Stimulated activated CD4-positive, alpha-beta T cell treated with anti-CD3 and anti-CD28 coated beads, Interleukin-4, amount 100 ng/mL, for 48 hours (primary cell): Measurements from ENCODE around the gene ANKRD44.

Experiments used
- DNase-seq, 2 donors: peaks; one replicate each; pipeline ENCODE4 v3.0.0-alpha.2; 2020; ENCODE audit warnings: low read depth in 2 of 2

The ANKRD44 gene

DNA sequence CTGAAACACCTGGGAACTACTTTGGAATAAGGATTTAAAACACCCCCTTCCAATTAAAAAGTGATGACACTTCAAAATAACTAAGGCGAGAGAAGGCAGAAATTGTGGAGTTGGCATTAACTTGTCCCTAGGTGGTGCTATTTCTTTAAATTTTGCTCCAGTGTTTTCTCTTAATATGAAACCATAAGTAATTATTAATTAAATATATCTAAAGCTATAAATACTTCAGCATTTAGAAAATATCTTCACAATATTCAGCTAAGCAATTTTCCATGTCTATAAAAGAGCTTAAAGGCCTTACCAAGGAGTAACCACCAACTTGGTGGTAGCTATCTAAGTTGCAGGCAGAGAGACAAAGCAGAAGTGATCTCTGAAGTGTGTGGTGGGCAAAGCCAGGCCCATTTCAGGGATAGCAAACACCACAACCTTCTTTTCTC, 197.3 kb downstream of the ANKRD44 start:
- no peak for DNase-seq

- no peak for DNase-seq
Observed at GRCh38 chr2:197109326-197109725, 201.3 kb downstream of the ANKRD44 start.

DNA sequence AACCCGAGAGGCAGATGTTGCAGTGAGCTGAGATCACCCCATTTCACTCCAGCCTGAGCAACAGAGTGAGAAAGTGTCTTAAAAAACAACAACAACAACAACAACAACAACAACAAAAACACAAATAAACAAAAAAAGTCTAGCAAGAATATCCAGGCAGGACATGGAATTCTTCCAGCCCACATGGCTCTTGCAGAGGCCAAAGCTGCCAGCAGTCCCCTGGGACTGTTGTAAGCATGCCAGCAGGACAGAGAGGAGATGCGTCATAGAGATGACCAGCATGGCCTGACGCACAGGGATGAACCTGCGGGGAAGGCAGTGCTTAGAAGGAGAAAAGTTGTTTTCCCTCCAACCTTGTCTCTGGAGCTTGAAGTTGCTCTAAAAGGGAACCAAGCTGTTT, 201.8 kb downstream of the ANKRD44 start:
- DNase-seq = no peak

DNA sequence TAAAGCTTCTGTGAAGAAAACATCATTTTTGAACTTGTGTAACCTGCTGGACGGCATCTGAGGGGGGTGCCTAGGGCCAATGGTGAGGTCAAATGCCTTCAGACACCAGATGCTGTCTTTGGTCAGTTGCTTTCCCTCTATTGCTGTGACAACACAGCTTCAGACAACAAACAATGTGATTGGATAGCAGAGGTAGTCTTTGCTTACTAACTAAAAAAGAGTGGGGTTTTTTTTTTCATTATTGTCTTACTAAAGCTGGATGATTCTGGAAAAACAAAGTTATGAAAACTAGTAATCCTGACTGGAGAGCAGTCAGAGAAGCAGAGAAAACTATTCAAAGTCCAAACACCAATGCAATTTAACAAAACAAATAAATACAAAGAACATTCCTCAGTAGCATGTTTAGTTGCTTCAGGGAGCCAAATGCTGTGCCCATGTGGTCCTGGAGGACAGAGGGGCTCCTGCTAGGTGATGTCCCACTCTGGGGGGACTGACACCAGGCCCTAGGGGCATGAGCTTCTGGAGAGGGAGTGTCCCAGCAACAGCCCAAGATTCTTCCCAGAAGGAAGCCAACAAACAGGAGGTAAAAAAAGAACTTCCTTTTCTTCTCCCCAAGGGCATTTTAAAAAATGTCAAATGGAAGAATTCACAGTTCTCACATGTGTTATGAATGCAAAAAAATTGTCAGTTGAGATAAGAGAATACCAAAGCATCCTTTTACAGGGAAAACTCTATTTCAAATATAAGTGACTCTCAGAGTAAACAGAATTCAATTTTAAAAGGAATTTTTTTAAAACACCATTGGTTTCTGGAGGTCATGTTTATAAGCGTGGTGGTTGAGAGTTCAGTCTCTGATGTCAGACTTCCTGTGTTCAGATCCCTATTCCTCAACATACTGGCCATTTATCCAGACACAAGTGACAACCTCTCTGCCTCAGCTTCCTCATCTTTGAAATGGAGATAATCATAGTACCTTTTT, 203.0 kb downstream of the ANKRD44 start:
- DNase-seq = no peak

- no peak for DNase-seq
Observed at GRCh38 chr2:197103363-197103762, 207.2 kb downstream of the ANKRD44 start.

DNA sequence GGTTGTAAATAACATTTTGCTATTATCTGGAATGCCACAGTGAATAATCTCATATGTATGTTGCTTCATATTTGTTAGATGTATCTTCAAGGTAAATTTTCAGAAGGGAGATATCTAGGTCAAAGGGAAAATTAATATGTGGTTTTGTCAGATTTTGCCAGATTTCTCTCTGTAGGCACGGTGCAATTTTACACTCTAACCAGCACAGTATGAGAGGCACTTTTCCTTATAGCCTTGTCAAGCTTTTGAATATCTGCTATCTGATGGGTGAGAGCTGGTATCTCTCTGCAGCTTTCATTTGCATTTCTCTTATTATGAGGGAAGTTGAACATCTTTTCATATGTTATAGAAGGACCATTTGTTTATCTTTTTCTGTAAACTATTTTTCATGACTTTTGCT, 208.3 kb downstream of the ANKRD44 start:
- DNase-seq = no peak

GRCh38 chr2:197101519-197101918, 209.1 kb downstream of the ANKRD44 start:
- no peak for DNase-seq

- no peak for DNase-seq
Observed at GRCh38 chr2:197097578-197098366, 212.8 kb downstream of the ANKRD44 start.

GRCh38 chr2:197096649-197097048, 213.9 kb downstream of the ANKRD44 start:
- DNase-seq = no peak

DNA sequence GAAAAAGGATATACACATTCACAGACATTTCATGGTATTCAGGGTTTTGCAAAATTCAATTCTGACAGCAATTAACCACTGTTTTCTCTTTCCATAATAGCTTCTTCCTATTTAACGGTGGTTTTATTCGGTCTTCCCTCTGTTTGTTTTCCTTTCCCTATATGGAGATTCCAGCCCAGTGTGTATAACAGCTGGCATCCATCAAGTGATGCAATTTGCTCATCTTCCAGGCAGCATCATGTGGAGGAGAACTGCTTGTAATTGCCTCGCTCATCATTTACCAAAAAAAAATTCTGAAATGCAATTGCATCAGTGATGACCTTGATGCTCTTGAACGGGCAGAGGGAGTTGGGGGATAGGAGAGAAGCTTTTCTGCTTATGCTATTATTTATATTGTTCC, 218.1 kb downstream of the ANKRD44 start:
- no peak for DNase-seq

DNA sequence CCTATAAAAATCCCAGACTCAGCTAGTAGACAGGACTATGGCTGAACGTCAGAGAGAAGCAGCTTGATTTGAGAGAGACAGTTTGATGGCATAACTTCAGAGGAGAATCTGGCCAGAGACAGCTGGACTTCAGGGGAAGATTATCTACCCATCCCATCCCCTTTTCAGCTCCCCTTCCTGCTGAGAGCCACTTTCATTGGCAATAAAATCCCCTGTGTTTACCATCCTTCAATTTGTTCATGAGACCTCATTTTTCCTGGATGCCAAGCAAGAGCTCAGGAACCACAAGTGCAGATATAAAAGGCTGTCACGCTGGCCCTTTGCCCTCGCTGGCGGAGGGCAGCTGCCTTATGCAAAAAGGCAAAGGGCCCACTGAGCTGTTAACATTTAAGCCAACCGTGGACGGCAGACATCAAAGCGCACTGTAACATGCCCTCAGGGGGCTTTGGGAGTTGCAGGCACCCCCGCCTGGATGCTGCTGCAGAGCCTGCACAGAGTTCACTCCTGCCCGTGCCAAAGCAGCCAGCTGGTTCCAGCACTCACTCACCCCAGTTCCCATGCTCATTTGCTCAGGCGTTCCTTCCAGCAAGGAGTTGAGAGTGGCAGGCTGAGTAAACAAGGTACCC, 219.7 kb downstream of the ANKRD44 start:
- no peak for DNase-seq

DNA sequence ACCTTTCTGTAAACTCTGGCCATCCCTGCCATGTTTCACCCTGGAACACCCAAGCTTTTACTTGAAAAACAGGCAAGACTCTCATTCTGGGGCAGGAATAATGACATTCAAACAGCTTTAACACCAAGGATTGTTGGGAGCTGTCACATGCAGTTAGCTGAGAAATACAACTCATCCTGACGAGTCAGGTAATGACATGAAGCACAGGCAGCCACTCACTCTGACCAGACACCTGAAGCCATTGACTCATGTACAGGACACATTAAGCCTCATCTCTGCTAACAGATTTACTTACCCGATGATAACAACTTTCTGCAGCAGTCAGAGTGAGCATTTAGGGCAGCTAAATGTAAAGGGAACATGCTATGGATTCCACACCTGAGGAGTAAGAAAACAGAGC, 220.9 kb downstream of the ANKRD44 start:
- DNase-seq = no peak

GRCh38 chr2:197088694-197089093, 221.9 kb downstream of the ANKRD44 start:
- no peak for DNase-seq

- no peak for DNase-seq
Observed at GRCh38 chr2:197086500-197086899, 224.1 kb downstream of the ANKRD44 start.

DNA sequence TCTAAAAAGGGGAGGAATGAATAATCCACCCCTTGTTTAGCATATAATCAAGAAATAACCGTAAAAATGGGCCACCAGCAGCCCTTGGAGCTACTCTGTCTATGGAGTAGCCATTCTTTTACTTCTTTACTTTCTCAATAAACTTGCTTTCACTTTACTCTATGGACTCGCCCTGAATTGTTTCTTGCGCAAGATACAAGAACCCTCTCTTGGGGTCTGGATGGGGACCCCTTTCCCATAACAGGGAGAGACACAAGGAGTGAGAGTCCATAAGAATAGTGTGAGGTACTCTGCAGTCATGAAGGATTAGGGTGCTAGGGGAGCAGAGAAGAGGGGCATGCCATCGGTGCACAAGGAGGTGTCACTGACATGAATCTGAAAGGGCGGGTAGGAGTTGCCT, 224.9 kb downstream of the ANKRD44 start:
- no peak for DNase-seq

- no peak for DNase-seq
Observed at GRCh38 chr2:197081294-197081693, 229.3 kb downstream of the ANKRD44 start.

GRCh38 chr2:197080578-197081216, 229.9 kb downstream of the ANKRD44 start:
- no peak for DNase-seq

- no peak for DNase-seq
Observed at GRCh38 chr2:197079832-197080555, 230.6 kb downstream of the ANKRD44 start.

DNA sequence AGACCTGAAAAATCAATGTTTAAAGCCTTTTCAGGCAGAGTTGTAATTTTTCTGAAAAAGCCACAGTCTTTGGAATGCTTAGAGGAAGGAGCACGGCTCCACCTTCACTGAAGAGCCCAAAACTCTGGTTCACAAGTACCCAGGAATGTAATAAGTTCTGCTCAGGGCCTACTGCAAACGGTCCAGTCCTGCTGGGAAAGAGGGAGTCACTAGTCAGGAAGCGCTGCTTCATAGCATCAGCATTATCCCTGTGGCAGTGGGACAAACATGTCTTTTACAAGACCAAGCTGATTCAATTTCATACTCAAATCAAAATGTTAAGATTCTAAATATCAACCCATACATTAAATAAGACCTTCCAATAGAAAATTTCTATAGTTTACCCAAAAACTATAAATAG, 231.2 kb downstream of the ANKRD44 start:
- DNase-seq = no peak

- no peak for DNase-seq
Observed at GRCh38 chr2:197078535-197078934, 232.0 kb downstream of the ANKRD44 start.

DNA sequence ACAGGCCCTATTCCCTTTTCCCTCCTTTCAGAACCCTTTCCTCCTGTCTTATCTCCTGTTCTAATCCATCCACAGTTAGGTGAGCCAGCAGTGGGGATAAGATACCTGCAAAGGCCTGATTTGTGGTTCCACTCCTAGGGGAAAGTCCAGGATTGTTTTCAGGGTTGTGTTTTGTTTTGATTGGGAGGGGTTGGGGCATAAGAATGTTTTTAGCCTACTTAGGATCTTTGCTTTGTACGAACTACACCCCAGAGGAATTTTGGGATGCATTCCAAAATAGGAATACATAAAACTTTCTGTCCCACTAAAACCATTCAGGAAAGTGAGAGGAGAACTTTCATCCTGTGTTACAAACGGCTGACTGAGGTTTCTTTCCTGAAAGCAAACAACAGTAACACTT, 233.2 kb downstream of the ANKRD44 start:
- no peak for DNase-seq
